GM19099 (cell line): ENCODE results near the gene ZNF444.

Experiments
- POLR2A ChIP-seq: IDR thresholded peaks from 3 replicates; pipeline ENCODE4 v1.6.1; 2011; ENCODE audit warnings: low read depth; ENCODE audit not compliant: insufficient read length; ENCODE audit errors: extremely low read depth

Gene ZNF444

GRCh38 chr19:56144831-56145230 is 3.7 kb downstream of the ZNF444 start:
- TF ChIP-seq POLR2A = no peak

- TF ChIP-seq POLR2A = no peak
Measured at GRCh38 chr19:56145698-56146097, 4.6 kb downstream of the ZNF444 start.

GRCh38 chr19:56146904-56147303 is 5.8 kb downstream of the ZNF444 start:
- no peak for TF ChIP-seq POLR2A

GRCh38 chr19:56147307-56147706 is 6.2 kb downstream of the ZNF444 start:
- TF ChIP-seq POLR2A = no peak

GRCh38 chr19:56148096-56148495 is 7.0 kb downstream of the ZNF444 start:
- TF ChIP-seq POLR2A = no peak

- TF ChIP-seq POLR2A = no peak
Measured at GRCh38 chr19:56149656-56150038, 8.6 kb downstream of the ZNF444 start.

- TF ChIP-seq POLR2A = no peak
Measured at GRCh38 chr19:56150358-56150757, 9.3 kb downstream of the ZNF444 start.

- TF ChIP-seq POLR2A = no peak
Measured at GRCh38 chr19:56152644-56153043, 11.6 kb downstream of the ZNF444 start.

- TF ChIP-seq POLR2A = no peak
Measured at GRCh38 chr19:56153507-56153906, 12.4 kb downstream of the ZNF444 start.

- TF ChIP-seq POLR2A = no peak
Measured at GRCh38 chr19:56155124-56155687, 14.1 kb downstream of the ZNF444 start.

- no peak for TF ChIP-seq POLR2A
Measured at GRCh38 chr19:56156768-56157167, 15.7 kb downstream of the ZNF444 start.

GRCh38 chr19:56158170-56158757 is 17.2 kb downstream of the ZNF444 start:
- TF ChIP-seq POLR2A = no peak

GRCh38 chr19:56159009-56159559 is 18.0 kb downstream of the ZNF444 start:
- no peak for TF ChIP-seq POLR2A

- TF ChIP-seq POLR2A = no peak
Measured at GRCh38 chr19:56159622-56160271, 18.7 kb downstream of the ZNF444 start.

- no peak for TF ChIP-seq POLR2A
Measured at GRCh38 chr19:56161534-56161933, 20.4 kb downstream of the ZNF444 start.

- no peak for TF ChIP-seq POLR2A
Measured at GRCh38 chr19:56162258-56162657, 21.2 kb downstream of the ZNF444 start.

- no peak for TF ChIP-seq POLR2A
Measured at GRCh38 chr19:56163097-56163496, 22.0 kb downstream of the ZNF444 start.

GRCh38 chr19:56167064-56167578 is 26.0 kb downstream of the ZNF444 start:
- no peak for TF ChIP-seq POLR2A
